ENCODE measurements around the gene CYP24A1.

Gene CYP24A1

DNA sequence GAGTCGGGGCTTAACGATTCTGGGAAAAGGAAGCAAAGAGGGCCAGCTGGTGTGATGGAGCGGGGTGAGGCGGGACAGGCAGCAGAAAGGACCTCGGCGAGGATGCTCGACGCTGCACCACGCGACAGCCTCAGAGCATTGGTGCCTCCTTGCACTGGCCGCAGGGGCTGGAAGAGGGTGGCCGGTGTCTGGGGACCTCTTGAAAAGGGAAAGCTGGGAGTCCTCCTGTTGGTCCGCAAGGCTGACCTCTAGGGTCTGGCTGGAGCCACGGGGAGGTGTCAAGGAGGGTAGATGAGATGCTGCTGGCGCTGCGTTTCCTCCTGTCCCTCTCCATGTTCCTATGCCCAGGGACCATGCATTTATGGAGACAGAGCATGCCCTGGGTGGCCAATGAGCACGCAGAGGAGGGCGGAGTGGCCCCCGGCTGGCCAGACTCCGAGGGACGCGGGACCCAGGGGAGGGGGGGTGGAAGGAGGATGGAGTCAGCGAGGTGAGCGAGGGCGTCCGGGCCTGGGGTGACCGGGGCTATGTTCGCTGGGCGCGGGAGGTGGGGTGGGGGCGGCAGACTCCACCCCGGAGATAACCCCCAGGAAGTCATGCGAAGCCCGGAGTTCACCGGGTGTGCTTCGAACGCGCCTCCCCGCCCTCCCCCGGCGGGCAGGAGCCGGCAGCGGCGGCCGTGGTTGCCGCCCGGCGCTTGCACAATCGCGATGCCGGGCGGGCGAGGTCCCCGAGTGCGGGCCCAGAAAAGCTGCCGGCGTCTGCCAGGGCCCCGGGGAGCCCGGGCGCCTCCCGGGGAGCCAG lies at the start of gene CYP24A1:
Gene CYP24A1 (minus strand): TSS at position 334 of the 804 bp plus-strand sequence. CDS start 407 bp downstream, outside the sequence.
- no peak for DNase-seq

DNA sequence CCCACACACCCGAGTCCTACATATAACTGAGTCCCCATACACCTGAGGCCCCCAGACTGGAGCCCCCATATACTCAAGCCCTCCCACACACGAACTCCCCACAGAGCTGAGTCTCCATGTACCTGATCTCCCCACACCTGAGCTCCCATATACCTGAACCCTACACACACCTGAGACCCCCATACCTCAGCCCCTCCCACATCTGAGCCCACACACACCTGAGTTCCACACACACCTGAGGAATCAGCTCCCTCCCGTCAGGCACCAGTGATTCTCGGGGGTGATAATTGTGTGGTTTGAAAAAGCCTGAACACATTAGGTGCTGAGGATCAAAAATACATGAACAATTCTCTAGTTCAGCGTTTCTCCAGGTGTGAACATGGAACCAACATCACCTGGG lies 49.5 kb upstream of the CYP24A1 start:
- no peak for DNase-seq

DNA sequence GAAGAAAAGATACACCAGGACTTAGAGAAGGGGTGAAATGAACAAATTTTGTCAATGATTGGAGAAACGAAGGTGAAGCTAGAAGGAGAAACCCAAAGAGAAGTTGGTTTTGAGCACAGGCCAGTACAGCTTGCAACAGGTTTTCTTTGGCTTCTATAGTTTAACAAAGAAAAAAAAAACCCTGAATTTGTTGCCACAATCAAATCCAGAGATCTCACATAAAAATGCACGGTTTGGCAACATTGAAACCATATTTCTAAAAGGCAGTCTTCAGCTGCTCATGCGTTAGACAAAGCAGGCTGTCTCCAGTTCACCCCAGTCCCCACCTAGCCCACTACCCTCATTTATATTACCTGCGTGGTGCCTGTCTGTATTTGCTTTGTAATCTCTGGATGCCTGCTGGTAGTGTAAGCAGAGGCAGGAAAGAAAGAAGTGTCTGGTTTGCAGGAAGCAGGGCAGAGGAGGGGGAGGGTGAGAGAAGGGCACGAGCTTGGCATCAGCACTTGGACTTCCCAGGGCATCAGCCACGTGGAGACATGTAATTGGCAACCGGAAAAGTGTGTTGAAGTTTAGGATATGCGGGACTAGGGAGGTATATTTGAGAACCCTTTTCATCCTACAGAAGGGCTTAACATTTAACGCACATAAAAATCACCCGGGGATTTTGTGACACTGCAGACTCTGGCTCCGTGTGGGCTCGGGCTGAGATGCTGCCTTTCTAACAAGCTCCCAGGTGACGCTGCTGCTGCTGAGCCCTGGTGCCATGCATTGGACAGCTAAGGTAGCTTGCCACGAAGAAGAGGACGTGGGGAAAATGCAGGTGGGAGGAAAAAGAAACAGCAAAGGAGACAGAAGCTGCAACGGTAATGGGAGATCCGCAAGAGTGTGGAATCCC lies 48.5 kb upstream of the CYP24A1 start:
- no peak for DNase-seq

DNA sequence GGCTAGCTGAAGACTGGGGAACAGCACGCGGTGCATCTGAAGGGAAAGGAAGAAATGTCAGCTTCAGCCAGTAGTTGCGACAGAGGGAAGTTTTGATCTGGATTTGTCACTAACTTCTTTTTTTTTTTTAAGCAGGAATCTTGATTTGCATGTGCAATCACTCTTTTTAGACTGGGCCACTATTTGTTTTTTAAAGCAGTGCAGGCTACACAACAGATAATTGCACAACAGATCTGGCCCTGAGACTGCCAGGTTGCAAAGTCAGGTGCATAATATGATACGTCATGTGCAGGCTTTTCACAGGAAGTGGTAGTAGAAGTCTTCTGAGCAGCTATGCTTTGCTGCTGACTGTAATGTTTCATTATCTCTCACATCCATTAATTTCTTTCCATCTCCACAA lies 47.6 kb upstream of the CYP24A1 start:
- no peak for DNase-seq

DNA sequence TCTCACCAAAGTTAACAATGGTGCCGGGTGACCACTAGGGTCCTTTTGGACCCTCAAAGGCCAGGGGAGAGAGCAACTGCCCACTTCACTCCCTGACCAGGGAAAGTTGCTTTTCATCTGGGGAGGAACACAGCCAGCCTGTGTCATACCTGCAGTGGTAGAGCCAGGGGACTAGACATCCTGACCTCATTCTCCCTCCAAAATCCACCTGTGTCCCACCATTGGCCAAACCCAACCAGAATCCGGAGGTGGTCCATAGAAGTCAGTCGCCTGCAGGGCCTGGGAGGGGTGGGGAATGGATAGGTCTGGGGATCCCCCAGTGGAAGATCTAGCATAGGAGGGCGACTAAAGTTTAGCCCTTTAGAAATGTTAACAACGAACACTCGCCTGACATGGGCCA lies 46.9 kb upstream of the CYP24A1 start:
- DNase-seq = no peak

DNA sequence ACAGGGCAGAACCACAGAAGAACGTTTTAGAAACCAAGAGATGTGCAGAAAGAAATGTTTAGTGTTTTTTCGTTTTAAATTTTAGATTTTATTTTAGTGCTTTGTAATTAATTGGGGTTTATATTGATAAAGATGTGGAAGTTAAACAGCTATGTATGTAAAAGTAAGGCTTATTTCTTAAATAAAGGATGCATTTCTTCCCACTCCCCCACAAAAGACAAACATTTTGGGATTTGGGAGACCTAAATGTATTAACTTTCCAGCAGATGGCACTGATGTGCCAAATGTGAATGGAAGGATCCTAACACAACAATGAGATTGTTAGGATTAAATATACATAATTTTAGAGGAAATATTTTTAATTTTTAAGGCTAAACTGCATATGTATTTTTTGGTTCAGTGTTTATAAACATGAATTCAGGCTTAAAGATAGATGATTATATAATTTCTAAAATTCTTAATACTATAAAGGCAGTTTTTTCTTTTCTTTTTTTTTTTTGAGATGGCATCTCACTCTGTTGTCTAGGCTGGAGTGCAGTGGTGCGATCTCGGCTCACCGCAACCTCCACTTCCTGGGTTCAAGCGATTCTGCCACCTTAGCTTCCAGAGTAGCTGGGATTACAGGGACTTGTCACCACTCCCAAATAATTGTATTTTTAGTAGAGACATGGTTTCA lies 46.1 kb upstream of the CYP24A1 start:
- DNase-seq = no peak

DNA sequence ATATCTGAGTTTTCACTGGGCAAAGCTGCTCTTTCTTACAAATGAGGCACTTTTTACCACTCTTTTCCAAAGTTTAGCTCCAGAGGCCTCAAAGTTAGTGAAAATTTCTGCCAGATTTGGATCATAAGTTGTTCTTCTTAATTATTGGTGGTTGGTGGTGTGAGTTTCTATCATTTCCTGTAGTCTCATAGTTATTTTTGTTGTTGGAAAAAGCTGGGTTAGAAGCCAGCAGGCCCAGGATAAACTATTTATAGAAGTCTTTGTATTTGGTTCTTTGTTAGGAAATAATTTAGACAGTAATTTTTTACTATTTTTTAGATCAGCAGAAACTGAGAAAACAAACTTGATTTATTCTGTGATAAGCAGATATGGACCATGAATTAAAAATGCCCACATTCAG lies 44.7 kb upstream of the CYP24A1 start:
- no peak for DNase-seq

DNA sequence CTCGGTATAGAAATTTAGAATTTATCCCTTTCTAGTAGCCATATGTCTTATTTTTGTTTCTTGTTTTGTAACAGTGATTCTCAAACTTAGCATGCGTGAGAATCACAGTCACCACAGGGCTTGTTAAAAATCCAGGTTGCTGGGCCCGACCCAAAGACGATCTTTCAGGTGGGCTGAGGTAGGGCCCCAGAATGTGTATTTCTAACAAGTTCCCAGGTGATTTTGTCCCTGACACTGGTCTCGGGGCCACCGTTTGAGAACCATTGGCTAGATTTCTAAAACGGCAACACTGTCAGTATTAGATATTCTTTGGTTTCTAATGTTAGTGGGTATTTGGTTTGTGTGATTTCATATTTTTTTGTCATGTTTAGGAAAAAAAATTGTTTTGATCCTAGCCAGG lies 44.0 kb upstream of the CYP24A1 start:
- no peak for DNase-seq

DNA sequence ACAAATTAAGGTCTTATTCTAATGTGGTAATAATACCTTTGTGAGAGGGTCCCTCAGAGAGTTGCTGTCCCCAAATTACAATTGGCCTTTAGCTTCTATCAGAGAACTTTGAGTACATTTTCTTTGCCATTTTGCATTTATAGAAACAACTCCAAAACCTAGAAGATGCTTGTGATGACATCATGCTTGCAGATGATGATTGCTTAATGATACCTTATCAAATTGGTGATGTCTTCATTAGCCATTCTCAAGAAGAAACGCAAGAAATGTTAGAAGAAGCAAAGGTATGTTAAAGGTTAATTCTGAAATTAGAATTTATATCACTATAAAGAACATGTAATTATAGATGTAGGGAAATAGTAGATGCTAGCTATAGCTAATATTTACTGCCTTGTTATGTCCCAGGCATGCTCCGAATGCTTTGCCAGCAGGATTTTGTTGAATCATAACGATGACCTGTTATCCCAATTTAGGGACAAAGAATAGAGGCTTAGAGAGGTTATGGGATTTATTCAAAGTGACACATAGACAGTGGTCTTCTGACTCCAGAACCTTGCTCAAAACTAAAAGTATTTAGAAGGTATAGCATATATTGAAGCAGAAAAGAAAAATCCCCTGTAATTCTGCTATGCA lies 41.5 kb upstream of the CYP24A1 start:
- DNase-seq = no peak

DNA sequence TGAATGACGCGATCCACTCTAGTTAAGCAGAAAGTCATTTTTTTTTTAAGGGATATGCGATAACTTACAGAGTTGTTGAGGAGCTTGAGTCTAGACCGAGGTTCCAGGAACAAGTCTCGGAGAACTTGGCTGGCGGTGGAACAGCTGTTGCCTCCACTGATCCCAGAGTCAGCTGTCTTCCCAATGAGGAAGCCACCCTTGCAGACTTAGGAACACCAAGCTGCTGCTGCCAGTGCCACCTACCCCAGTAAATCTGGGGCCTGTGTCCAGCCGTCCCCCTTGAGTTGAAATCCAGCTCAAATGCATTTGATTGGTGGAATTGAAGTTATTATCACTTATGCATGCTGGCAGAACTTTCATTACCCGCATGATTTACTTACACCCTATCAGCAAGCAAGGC lies 40.8 kb upstream of the CYP24A1 start:
- DNase-seq = no peak

DNA sequence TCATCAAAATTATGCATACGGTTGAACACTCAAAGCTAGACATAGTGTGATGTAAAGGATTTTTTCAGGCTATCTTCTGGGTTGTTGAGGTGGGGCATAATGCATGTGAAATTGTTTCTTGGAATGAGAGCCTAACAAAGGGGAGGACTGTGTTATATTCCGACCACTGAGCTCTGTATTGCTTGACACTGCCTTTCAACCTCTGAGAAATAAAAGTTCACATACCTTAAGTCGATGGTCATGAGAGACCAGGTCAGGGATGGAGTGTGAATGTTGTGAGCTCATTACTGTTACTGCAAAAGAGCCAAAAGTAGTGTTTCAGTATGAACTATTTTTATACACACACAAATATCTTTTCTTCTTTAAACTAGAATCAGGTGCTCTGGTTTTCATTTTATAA lies 39.1 kb upstream of the CYP24A1 start:
- DNase-seq = no peak

DNA sequence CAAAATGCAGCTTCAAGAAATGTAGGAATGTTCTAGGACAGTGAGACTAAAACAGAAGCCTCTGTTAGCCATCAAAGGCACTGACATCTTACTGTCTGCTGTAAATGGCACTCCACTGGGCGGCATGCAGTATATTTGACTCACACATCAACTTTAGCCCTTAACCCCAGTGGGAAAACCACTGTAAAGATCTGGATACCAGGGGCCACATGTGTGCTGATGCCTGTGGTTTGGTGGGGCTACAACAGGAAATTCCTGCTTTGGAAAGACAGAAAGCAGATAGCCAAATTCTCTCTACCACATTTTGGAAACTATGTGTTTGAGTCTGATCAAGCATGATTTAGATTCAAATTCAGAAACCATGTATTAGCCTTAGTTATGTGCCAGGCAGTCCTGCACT lies 38.4 kb upstream of the CYP24A1 start:
- DNase-seq = no peak

DNA sequence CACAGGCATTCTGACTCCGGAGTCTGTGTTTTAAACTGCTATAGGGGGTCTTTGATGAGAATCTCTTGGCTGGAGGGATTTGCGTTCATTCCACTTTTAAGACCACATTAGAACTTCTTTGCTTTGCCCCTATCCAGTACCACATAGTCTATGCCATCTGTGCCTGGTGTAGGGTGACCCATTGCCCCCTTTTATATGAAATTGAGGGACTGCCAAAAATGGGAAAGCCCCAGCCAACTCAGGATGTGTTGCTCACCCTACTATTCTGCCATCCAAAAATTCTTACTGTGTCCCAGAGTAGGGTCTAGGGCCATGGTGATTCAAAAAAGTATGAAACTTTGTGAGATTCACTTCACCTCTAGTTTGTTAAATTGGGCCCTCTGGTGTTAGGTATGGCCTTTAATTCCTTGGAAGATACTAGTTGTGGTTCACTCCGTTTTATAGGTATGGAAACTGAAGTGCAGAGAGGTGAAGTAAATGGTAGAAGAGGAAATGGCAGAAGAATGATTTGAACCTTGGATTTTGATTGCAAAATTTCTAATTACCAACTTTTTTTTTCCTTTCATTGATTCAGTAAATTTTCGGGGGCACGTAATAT lies 35.5 kb upstream of the CYP24A1 start:
- no peak for DNase-seq

DNA sequence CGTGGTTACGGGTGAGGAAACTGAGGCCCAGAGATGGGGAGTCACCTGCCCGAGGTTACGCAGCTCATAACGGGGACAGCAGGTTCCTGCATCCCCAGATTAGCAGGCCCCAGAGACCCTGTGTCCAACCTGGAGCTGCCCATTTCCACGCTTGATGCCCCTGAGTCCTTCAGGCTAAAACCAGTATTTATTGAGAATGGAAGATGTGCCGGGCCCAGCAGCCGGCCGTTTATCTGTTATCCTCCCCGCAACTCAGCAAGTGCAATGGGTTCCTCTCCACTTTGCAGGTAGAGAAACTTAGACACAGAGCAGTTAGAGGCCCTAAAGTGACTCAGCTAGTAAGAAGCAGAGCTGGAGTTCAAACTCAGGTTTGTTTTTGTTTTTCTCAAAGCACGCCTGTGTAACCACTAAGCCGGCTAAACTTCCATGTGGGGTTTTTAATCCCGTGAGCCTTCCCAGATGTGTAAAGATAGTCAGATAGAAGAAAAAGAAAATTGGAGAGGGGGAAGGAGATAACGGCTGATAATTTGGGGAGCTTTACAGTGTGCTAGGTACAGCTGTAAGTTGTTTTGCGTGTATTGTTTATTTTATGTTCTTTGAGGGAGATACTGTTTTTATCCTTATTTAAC lies 34.9 kb upstream of the CYP24A1 start:
- DNase-seq = no peak

DNA sequence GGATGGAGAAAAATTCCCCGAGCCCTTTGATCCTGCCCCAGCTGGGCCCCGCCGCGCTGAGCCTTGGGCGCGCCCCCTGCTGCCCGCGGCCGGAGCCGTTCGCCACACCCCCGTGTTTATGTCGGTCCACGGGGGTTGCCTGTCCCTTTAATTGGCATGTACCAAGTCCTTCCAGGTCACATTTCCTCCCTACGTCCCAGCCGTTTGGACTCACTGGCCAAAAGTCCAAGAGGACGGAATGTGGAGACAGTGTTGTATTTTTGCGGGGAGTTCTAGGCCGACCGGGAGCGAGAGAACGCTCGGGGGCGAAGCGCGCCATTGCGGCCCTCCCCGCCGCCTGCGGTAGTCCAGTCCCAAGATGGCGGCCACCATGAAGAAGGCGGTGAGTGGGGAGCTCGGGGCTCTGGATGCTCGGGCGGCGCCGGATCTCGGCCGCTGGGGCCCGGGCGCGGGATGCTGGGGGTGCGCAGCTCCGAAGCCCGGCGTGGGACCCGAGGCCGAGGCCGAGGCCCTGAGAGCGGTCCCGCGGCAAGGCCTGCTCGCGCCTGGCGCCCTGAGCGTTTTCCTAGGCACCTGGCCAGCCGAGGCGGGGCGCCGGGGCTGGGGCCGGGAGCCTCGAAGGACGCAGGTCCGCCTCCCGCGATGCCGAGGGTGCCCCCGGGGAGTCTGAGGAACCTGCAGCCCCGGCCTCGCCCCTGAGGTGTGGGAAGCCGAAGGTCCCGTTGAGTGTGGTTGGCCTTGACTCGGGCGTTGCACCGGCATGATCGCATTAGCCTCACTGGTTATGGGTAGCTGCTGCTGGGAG lies 34.2 kb upstream of the CYP24A1 start, which contains the start of gene PFDN4:
Gene PFDN4 (plus strand): TSS at position 345 of the 805 bp plus-strand sequence. CDS start 14 bp downstream, at position 359.
- peak; percentile 63 for DNase-seq

DNA sequence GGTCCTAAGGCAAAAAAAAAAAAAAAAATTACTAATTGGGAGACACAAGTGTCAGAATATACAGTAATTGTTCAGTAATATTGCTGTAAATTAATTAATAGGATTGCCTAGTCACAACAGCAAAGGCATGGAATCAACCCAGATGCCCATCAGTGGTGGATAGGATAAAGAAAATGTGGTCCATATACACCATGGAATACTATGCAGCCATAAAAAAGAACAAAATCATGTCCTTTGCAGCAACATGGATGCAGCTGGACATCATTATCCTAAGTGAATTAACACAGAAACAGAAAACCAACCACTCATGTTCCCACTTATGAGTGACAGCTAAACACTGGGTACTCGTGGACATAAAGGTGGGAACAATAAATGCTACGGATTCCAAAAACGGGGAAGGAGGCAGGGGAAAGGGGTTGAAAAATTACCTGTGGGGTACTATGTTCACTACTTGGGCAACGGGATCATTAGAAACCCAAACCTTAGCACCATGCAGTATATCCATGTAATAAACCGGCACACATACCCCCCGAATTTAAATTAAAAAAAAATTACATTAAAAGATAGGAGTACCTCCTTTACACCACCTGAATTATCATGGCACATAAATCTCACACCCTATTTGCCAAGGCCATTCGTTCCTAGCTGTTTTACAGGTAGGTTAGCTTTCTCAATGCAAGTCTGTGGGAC lies 33.4 kb upstream of the CYP24A1 start:
- no peak for DNase-seq

DNA sequence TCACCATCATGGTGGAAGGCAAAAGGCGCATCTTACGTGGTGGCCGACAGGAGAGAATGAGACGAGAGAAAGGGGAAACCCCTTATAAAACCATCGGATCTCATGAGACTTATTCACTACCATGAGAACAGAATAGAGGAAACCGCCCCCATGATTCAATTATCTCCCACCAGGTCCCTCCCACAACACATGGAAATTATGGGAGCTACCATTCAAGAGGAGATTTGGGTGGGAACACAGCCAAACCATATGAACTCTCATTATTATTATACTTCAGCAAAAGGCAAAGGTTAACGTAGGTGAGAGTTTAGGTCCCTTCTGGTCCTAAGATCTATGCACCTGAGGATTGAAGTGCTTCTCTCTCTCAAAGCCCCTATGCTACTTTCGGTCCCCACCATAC lies 31.7 kb upstream of the CYP24A1 start:
- no peak for DNase-seq

DNA sequence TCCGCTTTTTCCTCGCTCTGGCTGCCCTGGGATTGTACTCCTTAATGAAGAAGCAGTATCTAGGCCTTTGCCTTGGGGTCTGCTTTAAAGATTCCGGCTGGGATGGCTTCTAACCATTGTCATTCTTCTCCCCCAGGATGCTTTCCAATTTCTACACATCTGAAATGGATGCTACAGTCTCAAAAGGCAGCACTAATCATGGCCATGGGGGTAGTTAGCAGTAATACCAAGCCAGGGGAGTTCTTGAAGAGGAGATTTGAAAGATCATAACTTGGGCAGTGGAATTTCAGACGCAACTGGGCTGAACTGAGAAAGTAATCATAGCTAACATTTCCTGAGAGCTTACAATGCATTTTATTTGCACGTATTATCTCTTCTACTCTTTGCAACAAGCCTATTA lies 30.7 kb upstream of the CYP24A1 start:
- DNase-seq = no peak

DNA sequence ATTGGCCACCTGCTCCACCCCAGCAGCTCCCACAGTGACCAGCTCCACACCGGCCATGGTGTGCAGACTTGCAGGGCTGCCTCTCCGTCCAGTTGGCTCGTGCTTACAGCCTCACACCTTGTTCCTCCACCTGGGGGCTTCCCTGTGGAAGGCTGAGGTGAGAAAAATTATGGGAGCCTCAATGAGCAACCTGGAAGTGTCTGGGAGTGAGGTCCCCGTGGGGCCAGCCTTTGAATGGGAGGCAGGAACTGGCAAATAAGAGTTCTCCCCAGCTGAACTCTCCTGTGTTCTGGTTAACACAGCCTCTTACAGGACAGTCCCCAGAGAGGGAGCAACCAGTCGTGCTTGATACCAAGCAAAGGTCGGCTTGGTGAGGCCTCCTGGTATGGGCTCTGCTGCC lies 30.3 kb upstream of the CYP24A1 start:
- DNase-seq = no peak

DNA sequence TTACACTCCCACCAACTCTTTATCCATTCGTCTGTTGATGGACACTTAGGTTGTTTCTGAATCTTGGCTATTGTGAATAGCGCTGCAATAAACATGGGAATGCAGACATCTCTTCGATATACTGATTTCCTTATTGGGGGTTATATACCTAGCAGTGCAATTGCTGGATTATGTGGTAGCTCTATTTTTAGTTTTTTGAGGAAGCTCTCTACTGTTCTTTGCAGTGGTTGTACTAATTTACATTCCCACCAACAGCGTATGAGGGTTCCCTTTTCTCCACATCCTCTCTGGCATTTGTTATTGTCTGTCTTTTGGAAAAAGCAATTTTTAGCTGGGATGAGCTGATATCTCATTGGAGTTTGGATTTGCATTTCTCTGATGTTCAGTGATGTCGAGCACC lies 29.5 kb upstream of the CYP24A1 start:
- DNase-seq = no peak
